SU-DHL-6 (cell line): ENCODE results near the gene FBXO40.

Experiments
- H2AFZ ChIP-seq: fragments of 200-600 bp; sonication (generic); 2 replicates; pipeline ENCODE4 v1.6.1; 2014; ENCODE audit warnings: low read depth, mild to moderate bottlenecking, moderate library complexity, mixed read lengths, antibody characterized with exemption, low read length; ENCODE audit not compliant: severe bottlenecking
- H3F3A ChIP-seq: fragments of 200-600 bp; shearing (Covaris generic); 2 replicates; pipeline ENCODE4 v1.6.0; 2016; ENCODE audit warnings: antibody characterized with exemption, mild to moderate bottlenecking; ENCODE audit not compliant: insufficient read depth
- H3K27ac ChIP-seq: fragments of 200-600 bp; sonication (generic); 2 replicates; pipeline ENCODE4 v1.5.1; 2016; ENCODE audit warnings: low read depth, mild to moderate bottlenecking, low read length, moderate library complexity, mixed read lengths
- H3K27me3 ChIP-seq: fragments of 200-600 bp; sonication (generic), shearing (Covaris generic); 2 replicates; pipeline ENCODE4 v1.6.0; 2014; ENCODE audit warnings: mild to moderate bottlenecking, low read length
- H3K36me3 ChIP-seq: fragments of 200-600 bp; sonication (generic); 2 replicates; pipeline ENCODE4 v1.6.1; 2014; ENCODE audit warnings: mild to moderate bottlenecking, low read length, mixed read lengths
- H3K4me2 ChIP-seq: fragments of 300-600, 200-600 bp; shearing (Covaris generic), sonication (generic); 2 replicates; pipeline ENCODE4 v1.6.0; 2014; ENCODE audit warnings: low read length, low read depth, mild to moderate bottlenecking; ENCODE audit not compliant: poor library complexity, severe bottlenecking
- H3K4me3 ChIP-seq: fragments of 200-600 bp; sonication (generic); 2 replicates; pipeline ENCODE4 v1.5.1; 2014; ENCODE audit warnings: antibody characterized with exemption, low read length, mild to moderate bottlenecking, mixed read lengths; ENCODE audit not compliant: insufficient read depth, poor library complexity, severe bottlenecking
- H3K79me2 ChIP-seq: fragments of 200-600 bp; sonication (generic); 2 replicates; pipeline ENCODE4 v1.6.1; 2014; ENCODE audit warnings: mild to moderate bottlenecking, low read length, moderate library complexity; ENCODE audit not compliant: insufficient read depth
- H3K9ac ChIP-seq: fragments of 200-600 bp; sonication (generic); 2 replicates; pipeline ENCODE4 v1.7.0; 2014; ENCODE audit warnings: mild to moderate bottlenecking, low read length
- H3K9me2 ChIP-seq: fragments of 200-600 bp; sonication (generic); replicated peaks from 2 replicates; pipeline ENCODE4 v1.6.1; 2014; ENCODE audit warnings: low read length; ENCODE audit not compliant: insufficient read depth
- H3K9me3 ChIP-seq: fragments of 200-600 bp; sonication (generic); 2 replicates; pipeline ENCODE4 v1.6.1; 2014; ENCODE audit warnings: low read length, mixed read lengths; ENCODE audit not compliant: insufficient read depth
- H4K20me1 ChIP-seq: fragments of 200-600 bp; sonication (generic); 2 replicates; pipeline ENCODE4 v1.6.1; 2014; ENCODE audit warnings: low read depth, mild to moderate bottlenecking, antibody characterized with exemption, low read length, moderate library complexity, mixed read lengths
- CTCF ChIP-seq: fragments of 200-600 bp; sonication (generic); IDR thresholded peaks from one replicate; pipeline ENCODE4 v1.5.1; 2017; ENCODE audit warnings: antibody characterized with exemption, mild to moderate bottlenecking, low read length, moderate library complexity; ENCODE audit not compliant: insufficient read depth, poor library complexity, severe bottlenecking
- EZH2phosphoT487 ChIP-seq: fragments of 200-600 bp; sonication (generic), shearing (Covaris generic); conservative IDR thresholded peaks from 2 replicates; pipeline ENCODE4 v1.6.1; 2018; ENCODE audit warnings: mild to moderate bottlenecking, antibody characterized with exemption, low read length, moderate library complexity, mixed read lengths

The FBXO40 gene

GRCh38 chr3:121661376-121661775, 68.2 kb downstream of the FBXO40 start:
- Histone ChIP-seq H3K4me2 (peak overlapping the region; percentile 83), H3K36me3 (0 out of 2 replicates have a peak, but pooled peaks cover 2% of the 10 kb centered on the region), H3K27ac (peak overlapping the region; percentile 77), H3F3A (no peaks in the 10 kb centered on the region), H3K79me2 (peaks cover 28% of the 10 kb centered on the region), H3K9ac (peak overlapping the region; percentile 61), H2AFZ (peak overlapping the region; percentile 59), H3K4me3 (peak overlapping the region; percentile 65), H3K27me3 (no peaks in the 10 kb centered on the region), H4K20me1 (no peaks in the 10 kb centered on the region), H3K9me3 (no peaks in the 10 kb centered on the region), H3K9me2 (no peaks in the 10 kb centered on the region)
- TF ChIP-seq CTCF (no peak), EZH2phosphoT487 (no peak)

GRCh38 chr3:121662742-121663141, 69.6 kb downstream of the FBXO40 start:
- no peaks in the 10 kb centered on the region for H3K9me3 ChIP-seq
- peaks cover 26% of the 10 kb centered on the region for H3K79me2 ChIP-seq
- H3K27me3 ChIP-seq: no peaks in the 10 kb centered on the region
- H3K9me2 ChIP-seq: no peaks in the 10 kb centered on the region
- H3K36me3 ChIP-seq: no peaks in the 10 kb centered on the region
- H3K27ac ChIP-seq: no peak overlapping the region
- no peak overlapping the region for H2AFZ ChIP-seq
- no peak overlapping the region for H3K9ac ChIP-seq
- H4K20me1 ChIP-seq: no peaks in the 10 kb centered on the region
- H3K4me3 ChIP-seq: no peak overlapping the region
- no peak for TF ChIP-seq CTCF
- no peak for TF ChIP-seq EZH2phosphoT487
- H3F3A ChIP-seq: no peaks in the 10 kb centered on the region
- no peak overlapping the region for H3K4me2 ChIP-seq

GRCh38 chr3:121663171-121663847, 70.1 kb downstream of the FBXO40 start:
- H3K9me2 ChIP-seq: no peaks in the 10 kb centered on the region
- H3K36me3 ChIP-seq: no peaks in the 10 kb centered on the region
- H3K79me2 ChIP-seq: peaks cover 20% of the 10 kb centered on the region
- no peak overlapping the region for H3K4me3 ChIP-seq
- TF ChIP-seq EZH2phosphoT487 (no peak), CTCF (no peak)
- no peaks in the 10 kb centered on the region for H4K20me1 ChIP-seq
- no peak overlapping the region for H3K4me2 ChIP-seq
- no peak overlapping the region for H3K27ac ChIP-seq
- no peaks in the 10 kb centered on the region for H3F3A ChIP-seq
- no peak overlapping the region for H2AFZ ChIP-seq
- H3K9me3 ChIP-seq: no peaks in the 10 kb centered on the region
- H3K9ac ChIP-seq: no peak overlapping the region
- H3K27me3 ChIP-seq: no peaks in the 10 kb centered on the region
